H9 (cell line): ENCODE measurements around the gene DUSP16. TPM values are rescaled to one million over a fixed set of nuclear protein-coding genes. Genes with fewer than 3 reads are reported as not detected.

Source experiments
- DNase-seq: peaks from one replicate; pipeline ENCODE4 v3.0.0-alpha.2; 2017
- H2AFZ ChIP-seq: one replicate; pipeline ENCODE4 v1.6.1; 2013; ENCODE audit warnings: mild to moderate bottlenecking, low read length, control low read depth, moderate library complexity
- H2AK5ac ChIP-seq: 2 replicates; pipeline ENCODE4 v1.6.1; 2013; ENCODE audit warnings: low read length, control low read depth, mixed read lengths; ENCODE audit not compliant: insufficient read length
- H2BK120ac ChIP-seq: one replicate; pipeline ENCODE4 v1.6.1; 2013; ENCODE audit warnings: low read depth, mild to moderate bottlenecking, low read length, control low read depth, inconsistent platforms; ENCODE audit not compliant: poor library complexity, severe bottlenecking
- H2BK12ac ChIP-seq: 2 replicates; pipeline ENCODE4 v1.6.1; 2013; ENCODE audit warnings: low read length, control low read depth, mixed read lengths, low read depth; ENCODE audit not compliant: insufficient read length
- H2BK15ac ChIP-seq: 2 replicates; pipeline ENCODE4 v1.6.1; 2013; ENCODE audit warnings: low read depth, low read length, control low read depth
- H2BK20ac ChIP-seq: one replicate; pipeline ENCODE4 v1.6.1; 2013; ENCODE audit warnings: low read depth, mild to moderate bottlenecking, low read length, control low read depth, inconsistent platforms; ENCODE audit not compliant: poor library complexity, severe bottlenecking
- H2BK5ac ChIP-seq: 2 replicates; pipeline ENCODE4 v1.6.1; 2013; ENCODE audit warnings: low read length, control low read depth, mixed read lengths; ENCODE audit not compliant: insufficient read length
- H3K14ac ChIP-seq: 2 replicates; pipeline ENCODE4 v1.6.1; 2013; ENCODE audit warnings: low read length, control low read depth; ENCODE audit not compliant: insufficient read depth
- H3K18ac ChIP-seq: 2 replicates; pipeline ENCODE4 v1.6.1; 2013; ENCODE audit warnings: low read depth, mild to moderate bottlenecking, mixed read lengths, low read length, control low read depth; ENCODE audit not compliant: insufficient read length
- H3K23ac ChIP-seq: 2 replicates; pipeline ENCODE4 v1.6.1; 2013; ENCODE audit warnings: low read length, control low read depth, mixed read lengths, low read depth; ENCODE audit not compliant: insufficient read length
- H3K23me2 ChIP-seq: 2 replicates; pipeline ENCODE4 v1.6.1; 2013; ENCODE audit warnings: low read depth, mild to moderate bottlenecking, mixed read lengths, low read length, control low read depth; ENCODE audit not compliant: insufficient read length, poor library complexity, severe bottlenecking
- H3K27ac ChIP-seq: 2 replicates; pipeline ENCODE4 v1.5.1; 2013; ENCODE audit warnings: low read length, control low read depth, mixed read lengths, low read depth; ENCODE audit not compliant: insufficient read length
- H3K27me3 ChIP-seq: 2 replicates; pipeline ENCODE4 v1.6.1; 2013; ENCODE audit warnings: low read length, control low read depth, inconsistent platforms; ENCODE audit not compliant: insufficient read depth
- H3K4ac ChIP-seq: 2 replicates; pipeline ENCODE4 v1.6.1; 2013; ENCODE audit warnings: low read depth, mild to moderate bottlenecking, control low read depth, inconsistent platforms, low read length, moderate library complexity
- H3K4me1 ChIP-seq: 2 replicates; pipeline ENCODE4 v1.6.1; 2013; ENCODE audit warnings: low read length, control low read depth, inconsistent platforms; ENCODE audit not compliant: insufficient read depth
- H3K4me2 ChIP-seq: 2 replicates; pipeline ENCODE4 v1.6.1; 2013; ENCODE audit warnings: low read length, control low read depth, mixed read lengths; ENCODE audit not compliant: insufficient read length, insufficient read depth
- H3K56ac ChIP-seq: 2 replicates; pipeline ENCODE4 v1.6.1; 2013; ENCODE audit warnings: low read depth, mild to moderate bottlenecking, mixed read lengths, low read length, control low read depth; ENCODE audit not compliant: insufficient read length
- H3K79me1 ChIP-seq: 2 replicates; pipeline ENCODE4 v1.6.1; 2013; ENCODE audit warnings: low read depth, mild to moderate bottlenecking, moderate library complexity, low read length, control low read depth, inconsistent platforms; ENCODE audit not compliant: insufficient read depth, poor library complexity, severe bottlenecking
- H3K79me2 ChIP-seq: 2 replicates; pipeline ENCODE4 v1.6.1; 2013; ENCODE audit warnings: low read length, control low read depth, inconsistent platforms; ENCODE audit not compliant: insufficient read depth
- H3K9ac ChIP-seq: 2 replicates; pipeline ENCODE4 v1.6.1; 2013; ENCODE audit warnings: low read length, control low read depth, mixed read lengths; ENCODE audit not compliant: insufficient read length; ENCODE audit errors: extremely low read depth
- H3K9me3 ChIP-seq: one replicate; pipeline ENCODE4 v1.6.1; 2013; ENCODE audit warnings: low read depth, low read length, inconsistent platforms; ENCODE audit not compliant: control insufficient read depth
- H3T11ph ChIP-seq: one replicate; pipeline ENCODE4 v1.6.1; 2013; ENCODE audit warnings: mild to moderate bottlenecking, low read length, control low read depth, inconsistent platforms
- H4K20me1 ChIP-seq: one replicate; pipeline ENCODE4 v1.6.1; 2013; ENCODE audit not compliant: control insufficient read depth, insufficient read length, insufficient read depth
- H4K5ac ChIP-seq: 2 replicates; pipeline ENCODE4 v1.6.1; 2013; ENCODE audit warnings: low read depth, mild to moderate bottlenecking, mixed read lengths, low read length, control low read depth; ENCODE audit not compliant: insufficient read length
- H4K8ac ChIP-seq: replicated peaks from 2 replicates; pipeline ENCODE4 v1.6.1; 2013; ENCODE audit warnings: low read length, control low read depth, mixed read lengths, low read depth; ENCODE audit not compliant: insufficient read length
- H4K91ac ChIP-seq: 2 replicates; pipeline ENCODE4 v1.6.1; 2013; ENCODE audit warnings: low read depth, mild to moderate bottlenecking, moderate library complexity, mixed read lengths, low read length, control low read depth; ENCODE audit not compliant: insufficient read length
- H3K27ac Mint-ChIP-seq, 3 experiments: 2 replicates in 2 of 3; 3 replicates in 1 of 3; pipeline ENCODE4 v1.8.0; 2020 to 2021; ENCODE audit warnings: mixed read lengths in 3 of 3, mild to moderate bottlenecking in 1 of 3, moderate library complexity in 1 of 3
- H3K27me3 Mint-ChIP-seq: 2 replicates; pipeline ENCODE4 v1.8.0; 2021; ENCODE audit warnings: low read depth, mild to moderate bottlenecking, moderate library complexity, mixed read lengths
- H3K36me3 Mint-ChIP-seq, 3 experiments: 2 replicates in 2 of 3; 3 replicates in 1 of 3; pipeline ENCODE4 v1.8.0; 2020 to 2021; ENCODE audit warnings: low read depth in 3 of 3, mixed read lengths in 3 of 3; ENCODE audit not compliant: insufficient read depth in 1 of 3
- H3K4me1 Mint-ChIP-seq, 2 experiments: 2 replicates each; pipeline ENCODE4 v1.8.0; 2020; ENCODE audit warnings: mixed read lengths in 2 of 2
- H3K4me3 Mint-ChIP-seq, 2 experiments: 2 replicates in 1 of 2; 3 replicates in 1 of 2; pipeline ENCODE4 v1.8.0; 2020 to 2021; ENCODE audit warnings: mild to moderate bottlenecking in 2 of 2, mixed read lengths in 2 of 2, moderate library complexity in 1 of 2
- H3K9me3 Mint-ChIP-seq, 2 experiments: 2 replicates in 1 of 2; 3 replicates in 1 of 2; pipeline ENCODE4 v1.8.0; 2020; ENCODE audit warnings: mild to moderate bottlenecking in 2 of 2, mixed read lengths in 2 of 2, moderate library complexity in 1 of 2
- CTCF ChIP-seq: fragments of 200-600 bp; sonication (generic); conservative IDR thresholded peaks from 3 replicates; pipeline ENCODE4 v1.8.0; 2021; ENCODE audit warnings: antibody characterized with exemption, mild to moderate bottlenecking
- WGBS: extraction: QIAGEN DNeasy Blood & Tissue Kit; methylation state at CpG from one replicate; pipeline ENCODE4 v1.1.7; 2013; ENCODE audit warnings: missing lambda C conversion rate, low lambda C conversion rate, mixed read lengths; ENCODE audit not compliant: insufficient read length; ENCODE audit errors: extremely low coverage; 5-methylcytosine and 5-hydroxymethylcytosine counted together
- total RNA-seq: library from RNA; stranded (reverse); gene quantifications from 2 replicates; pipeline ENCODE4 v1.2.1, GENCODE V29; 2021

The DUSP16 gene
- total RNA-seq, 1 experiment from 2014 or later = 64.0 TPM

- Histone ChIP-seq H3K4ac (no peak overlapping the region), H3K4me1 (no peaks in the 10 kb centered on the region), H4K5ac (no peak overlapping the region), H3K9ac (no peak overlapping the region), H3K27me3 (no peaks in the 10 kb centered on the region), H3K79me1 (no peaks in the 10 kb centered on the region), H3K18ac (no peak overlapping the region), H2BK5ac (no peak overlapping the region), H3T11ph (no peak overlapping the region), H3K23ac (no peak overlapping the region), H2AFZ (no peak overlapping the region), H2BK15ac (no peak overlapping the region), H3K23me2 (no peaks in the 10 kb centered on the region), H2BK120ac (no peak overlapping the region), H3K27ac (no peak overlapping the region), H4K20me1 (no peaks in the 10 kb centered on the region), H4K91ac (no peak overlapping the region), H2BK20ac (no peak overlapping the region), H3K9me3 (no peaks in the 10 kb centered on the region), H2BK12ac (no peak overlapping the region), H2AK5ac (no peak overlapping the region), H3K56ac (no peak overlapping the region), H3K14ac (no peak overlapping the region), H3K79me2 (no peaks in the 10 kb centered on the region), H3K4me2 (no peak overlapping the region), H4K8ac (no peak overlapping the region)
- H3K36me3 Mint-ChIP-seq = peaks cover 31 to 66% (median 46%) of the 10 kb centered on the region in 3 experiments; a peak in 6 of 7 replicates
- H3K4me1 Mint-ChIP-seq = peaks cover 8 to 21% of the 10 kb centered on the region in 2 experiments
- H3K9me3 Mint-ChIP-seq = no peaks in the 10 kb centered on the region; a peak in 1 of 5 replicates
- H3K27ac Mint-ChIP-seq = no peak overlapping the region
- DNase-seq = no peak
- no peaks in the 10 kb centered on the region for H3K27me3 Mint-ChIP-seq
- WGBS = no CpG with 5 or more reads among the region's 14 CpGs
- TF ChIP-seq CTCF = no peak
- H3K4me3 Mint-ChIP-seq = no peak overlapping the region
These were observed 85.2 kb downstream of the DUSP16 start for GRCh38 chr12:12477532-12477890.
